Kidney (tissue), 14 donors: Measurements from ENCODE around the gene RAD23A. TPM values are rescaled to one million over a fixed set of nuclear protein-coding genes. Genes with fewer than 3 reads are reported as not detected.

Source experiments
- DNase-seq, 5 donors: peaks; one replicate each; pipeline ENCODE4 v3.0.0-alpha.2; 2013 to 2020
- FAIRE-seq: peaks from 2 replicates; lab custom pipeline; 2012; peaks lifted over from hg19 to GRCh38; lab: Jason Lieb, UNC
- H3K27ac ChIP-seq, 2 donors: one replicate each; pipeline ENCODE4 v1.7.0; 2013; ENCODE audit warnings: low read depth in 2 of 2, low read length in 2 of 2, inconsistent platforms in 1 of 2
- H3K27me3 ChIP-seq: one replicate; pipeline ENCODE4 v1.7.1; 2013; ENCODE audit warnings: low read length, inconsistent platforms; ENCODE audit not compliant: control insufficient read depth, insufficient read depth
- H3K36me3 ChIP-seq, 3 donors: one replicate each; pipeline versions ENCODE4 v1.7.0 to v1.7.1; 2013; ENCODE audit warnings: low read length in 3 of 3, control low read depth in 1 of 3, inconsistent platforms in 1 of 3; ENCODE audit not compliant: insufficient read depth in 3 of 3, control insufficient read depth in 2 of 3
- H3K4me1 ChIP-seq, 3 donors: one replicate each; pipeline versions ENCODE4 v1.7.0 to v1.7.1; 2013; ENCODE audit warnings: low read length in 3 of 3, inconsistent platforms in 1 of 3, low read depth in 1 of 3; ENCODE audit not compliant: control insufficient read depth in 2 of 3, insufficient read depth in 2 of 3
- H3K4me3 ChIP-seq, 3 donors: one replicate each; pipeline versions ENCODE4 v1.7.0 to v1.8.1; 2013; ENCODE audit warnings: low read length in 3 of 3, control low read depth in 1 of 3, inconsistent platforms in 1 of 3
- H3K9ac ChIP-seq, 3 donors: one replicate each; pipeline versions ENCODE4 v1.7.0 to v1.7.1; 2013; ENCODE audit warnings: low read length in 3 of 3, control low read depth in 1 of 3, inconsistent platforms in 1 of 3
- H3K9me3 ChIP-seq, 3 donors: one replicate each; pipeline versions ENCODE4 v1.7.0 to v1.7.1; 2013; ENCODE audit warnings: low read length in 3 of 3, control low read depth in 1 of 3, inconsistent platforms in 1 of 3; ENCODE audit not compliant: control insufficient read depth in 2 of 3, insufficient read depth in 1 of 3
- CTCF ChIP-seq: IDR thresholded peaks from 3 replicates; pipeline ENCODE4 v1.5.1; 2012; ENCODE audit warnings: mild to moderate bottlenecking, moderate library complexity, borderline replicate concordance; ENCODE audit not compliant: insufficient read depth; ENCODE audit errors: extremely low read depth
- intact Hi-C: fragments of 100-400 bp; cut with DNase I; formaldehyde crosslinking; loops from one replicate; pipeline ENCODE4 v1.11.1; 2022
- polyA plus RNA-seq: library from polyadenylated mRNA; stranded (reverse); fragments of 350-450 nt; fragmentation: Illumina TruSeq; extraction: RNeasy Lipid Tissue Mini Kit (QIAGEN cat#74804); gene quantifications from one replicate; pipeline ENCODE4 v1.2.3, GENCODE V29; 2014; ENCODE audit warnings: low read depth, low replicate concordance; ENCODE audit not compliant: insufficient read depth
- total RNA-seq: library from RNA; stranded (reverse); fragmentation: NEBNext Ultra II Directional; extraction: Animal tissue kit (Norgen Biotek cat#: 25700); gene quantifications from one replicate; pipeline ENCODE4 v1.2.1, GENCODE V29; 2021
- donor health status: control.
- donor health status: control.
- donor health status: control.
- donor health status: control.
- donor health status: control.
- donor health status: DM: yes; HTN: yes; CAD: no.
- donor health status: Normal renal cell carcinoma (clear cell type).

RAD23A gene
- total and polyA plus RNA-seq, 2 donors from 2014 or later = 79.2 to 105 TPM

DNA sequence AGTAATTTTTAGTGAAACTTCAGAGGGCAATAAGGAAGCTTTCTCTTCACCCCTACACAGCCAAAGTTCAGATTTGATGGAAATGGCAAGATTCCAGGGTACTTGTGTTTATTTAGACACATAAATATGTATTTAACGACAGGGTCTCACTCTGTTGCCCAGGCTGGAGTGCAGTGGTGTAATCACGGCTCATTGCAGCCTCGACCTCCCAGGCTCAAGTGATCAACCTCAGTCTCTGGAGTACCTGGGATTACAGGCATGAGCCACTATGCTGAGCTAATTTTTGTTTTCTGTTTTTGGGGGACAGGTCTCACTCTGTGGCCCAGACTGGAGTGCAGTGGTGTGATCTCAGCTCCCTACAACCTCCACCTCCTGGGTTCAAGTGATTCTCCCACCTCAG lies 24.6 kb upstream of the RAD23A start:
- intact Hi-C loops = no loop called here
- TF ChIP-seq CTCF = no peak
- Histone ChIP-seq H3K4me1 (peaks cover 0 to 3% (median 0%) of the 10 kb centered on the region in 3 donors), H3K36me3 (peaks cover 2 to 28% (median 19%) of the 10 kb centered on the region in 3 donors), H3K27me3 (no peaks in the 10 kb centered on the region), H3K27ac (no peak overlapping the region), H3K9ac (no peak overlapping the region), H3K4me3 (no peak overlapping the region), H3K9me3 (no peaks in the 10 kb centered on the region)
- FAIRE-seq = no peak
- no peak for DNase-seq

GRCh38 chr19:12922959-12923358 lies 22.7 kb upstream of the RAD23A start:
- Histone ChIP-seq H3K9me3 (no peaks in the 10 kb centered on the region), H3K4me3 (no peak overlapping the region), H3K4me1 (peaks cover 0 to 3% (median 0%) of the 10 kb centered on the region in 3 donors), H3K27me3 (no peaks in the 10 kb centered on the region), H3K9ac (no peak overlapping the region), H3K27ac (no peak overlapping the region), H3K36me3 (peaks cover 6 to 34% (median 27%) of the 10 kb centered on the region in 3 donors)
- intact Hi-C loops = no loop called here
- FAIRE-seq (no peak), DNase-seq (no peak)
- no peak for TF ChIP-seq CTCF

GRCh38 chr19:12924621-12925310 lies 20.9 kb upstream of the RAD23A start:
- Histone ChIP-seq H3K27ac (no peak overlapping the region), H3K4me3 (no peak overlapping the region), H3K27me3 (no peaks in the 10 kb centered on the region), H3K4me1 (no peaks in the 10 kb centered on the region), H3K36me3 (peaks cover 8 to 34% (median 32%) of the 10 kb centered on the region in 3 donors), H3K9ac (no peak overlapping the region), H3K9me3 (no peaks in the 10 kb centered on the region)
- DNase-seq (peak in 1 of 5 donors; percentile 76), FAIRE-seq (no peak)
- intact Hi-C loops = no loop called here
- no peak for TF ChIP-seq CTCF
